Measurements from ENCODE around the gene PRELID2.

The PRELID2 gene

GRCh38 chr5:145787996-145788395, 47.1 kb downstream of the PRELID2 start:
- Histone ChIP-seq H3K4me1 (ENCODE audit: insufficient read depth, low read length) (0 out of 2 replicates have a peak, but pooled peaks cover 3% of the 10 kb centered on the region), H3K36me3 (ENCODE audit: insufficient read depth, low read depth, low read length) (no peaks in the 10 kb centered on the region), H3K27me3 (ENCODE audit: insufficient read depth, low read length) (no peaks in the 10 kb centered on the region), H3K27ac (ENCODE audit: low read length) (no peak overlapping the region), H3K9ac (ENCODE audit: low read depth, low read length) (no peak overlapping the region), H3K9me3 (ENCODE audit: insufficient read depth, low read depth, low read length) (peaks cover 3% of the 10 kb centered on the region; the same call in 1 of the 2 replicates), H3K4me3 (ENCODE audit: low read length) (no peak overlapping the region)

GRCh38 chr5:145787507-145787906, 47.6 kb downstream of the PRELID2 start:
- H3K27ac ChIP-seq (ENCODE audit: low read length): no peak overlapping the region
- H3K9ac ChIP-seq (ENCODE audit: low read depth, low read length): no peak overlapping the region
- H3K4me3 ChIP-seq (ENCODE audit: low read length): no peak overlapping the region
- H3K36me3 ChIP-seq (ENCODE audit: insufficient read depth, low read depth, low read length): no peaks in the 10 kb centered on the region
- 0 out of 2 replicates have a peak, but pooled peaks cover 3% of the 10 kb centered on the region for H3K4me1 ChIP-seq (ENCODE audit: insufficient read depth, low read length)
- no peaks in the 10 kb centered on the region for H3K27me3 ChIP-seq (ENCODE audit: insufficient read depth, low read length)
- H3K9me3 ChIP-seq (ENCODE audit: insufficient read depth, low read depth, low read length): peaks cover 3% of the 10 kb centered on the region; the same call in 1 of the 2 replicates

DNA sequence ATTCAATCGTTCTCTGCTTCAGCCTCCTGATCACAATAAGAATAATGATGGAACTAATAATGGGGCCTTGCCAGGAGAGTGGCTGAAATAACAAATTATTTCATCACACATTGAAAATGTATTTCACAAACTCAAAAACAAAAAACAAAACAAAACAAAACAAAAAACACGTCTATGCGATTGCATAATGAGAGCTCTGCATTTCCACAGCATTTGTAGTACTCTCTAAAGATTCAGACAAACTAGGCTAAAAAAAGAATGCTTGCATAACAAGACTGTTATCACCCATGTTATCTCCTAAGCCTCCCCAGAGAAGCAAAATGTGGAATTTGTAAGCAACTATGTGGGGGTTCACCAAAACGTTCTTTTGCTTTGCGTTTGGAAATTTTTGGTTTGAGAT, 48.1 kb downstream of the PRELID2 start:
- Histone ChIP-seq H3K4me3 (ENCODE audit: low read length) (no peak overlapping the region), H3K27me3 (ENCODE audit: insufficient read depth, low read length) (no peaks in the 10 kb centered on the region), H3K9me3 (ENCODE audit: insufficient read depth, low read depth, low read length) (peaks cover 3% of the 10 kb centered on the region; the same call in 1 of the 2 replicates), H3K4me1 (ENCODE audit: insufficient read depth, low read length) (0 out of 2 replicates have a peak, but pooled peaks cover 3% of the 10 kb centered on the region), H3K9ac (ENCODE audit: low read depth, low read length) (no peak overlapping the region), H3K36me3 (ENCODE audit: insufficient read depth, low read depth, low read length) (no peaks in the 10 kb centered on the region), H3K27ac (ENCODE audit: low read length) (no peak overlapping the region)

GRCh38 chr5:145780982-145781381, 54.2 kb downstream of the PRELID2 start:
- no peaks in the 10 kb centered on the region for H3K4me1 ChIP-seq (ENCODE audit: insufficient read depth, low read length)
- no peak overlapping the region for H3K9ac ChIP-seq (ENCODE audit: low read depth, low read length)
- no peaks in the 10 kb centered on the region for H3K36me3 ChIP-seq (ENCODE audit: insufficient read depth, low read depth, low read length)
- H3K27ac ChIP-seq (ENCODE audit: low read length): no peak overlapping the region
- no peak overlapping the region for H3K4me3 ChIP-seq (ENCODE audit: low read length)
- no peaks in the 10 kb centered on the region for H3K9me3 ChIP-seq (ENCODE audit: insufficient read depth, low read depth, low read length)
- H3K27me3 ChIP-seq (ENCODE audit: insufficient read depth, low read length): no peaks in the 10 kb centered on the region

- Histone ChIP-seq H3K27ac (ENCODE audit: low read length) (no peak overlapping the region), H3K4me1 (ENCODE audit: insufficient read depth, low read length) (no peaks in the 10 kb centered on the region), H3K9ac (ENCODE audit: low read depth, low read length) (no peak overlapping the region), H3K9me3 (ENCODE audit: insufficient read depth, low read depth, low read length) (no peaks in the 10 kb centered on the region), H3K36me3 (ENCODE audit: insufficient read depth, low read depth, low read length) (no peaks in the 10 kb centered on the region), H3K27me3 (ENCODE audit: insufficient read depth, low read length) (no peaks in the 10 kb centered on the region), H3K4me3 (ENCODE audit: low read length) (no peak overlapping the region)
These were observed 56.8 kb downstream of the PRELID2 start for GRCh38 chr5:145778144-145778900.

DNA sequence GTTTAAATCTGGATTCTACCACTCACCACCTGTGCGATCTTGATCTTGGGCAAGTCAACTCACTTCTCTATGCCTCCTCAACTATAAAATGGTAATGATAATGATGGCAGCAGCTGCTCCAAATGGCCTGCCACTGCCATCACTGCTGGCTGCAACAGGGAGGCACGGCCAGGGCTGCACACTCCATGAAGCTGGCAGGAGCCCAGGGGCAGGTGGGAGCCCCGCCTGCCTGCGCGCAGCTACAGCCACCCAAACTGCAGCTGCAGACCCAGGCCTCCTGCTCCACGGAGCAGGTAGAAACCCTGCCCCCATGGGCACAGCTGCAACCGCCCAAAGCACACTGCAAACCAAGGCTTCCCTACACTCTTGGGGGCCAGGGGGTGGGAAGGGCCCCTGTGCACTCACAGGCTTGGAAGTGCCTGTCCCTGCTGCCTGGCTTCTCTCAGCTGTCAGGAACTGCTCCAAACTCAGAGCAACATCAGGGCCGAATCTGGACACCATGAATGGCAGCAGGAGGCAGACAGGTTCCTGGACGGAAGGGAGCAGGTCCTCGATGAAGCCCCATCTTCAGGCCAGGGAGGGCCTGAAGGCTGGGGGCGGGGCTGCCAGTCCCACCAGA, 57.6 kb downstream of the PRELID2 start:
- Histone ChIP-seq H3K4me3 (ENCODE audit: low read length) (no peak overlapping the region), H3K9me3 (ENCODE audit: insufficient read depth, low read depth, low read length) (no peaks in the 10 kb centered on the region), H3K36me3 (ENCODE audit: insufficient read depth, low read depth, low read length) (no peaks in the 10 kb centered on the region), H3K4me1 (ENCODE audit: insufficient read depth, low read length) (no peaks in the 10 kb centered on the region), H3K27me3 (ENCODE audit: insufficient read depth, low read length) (no peaks in the 10 kb centered on the region), H3K27ac (ENCODE audit: low read length) (no peak overlapping the region), H3K9ac (ENCODE audit: low read depth, low read length) (no peak overlapping the region)

DNA sequence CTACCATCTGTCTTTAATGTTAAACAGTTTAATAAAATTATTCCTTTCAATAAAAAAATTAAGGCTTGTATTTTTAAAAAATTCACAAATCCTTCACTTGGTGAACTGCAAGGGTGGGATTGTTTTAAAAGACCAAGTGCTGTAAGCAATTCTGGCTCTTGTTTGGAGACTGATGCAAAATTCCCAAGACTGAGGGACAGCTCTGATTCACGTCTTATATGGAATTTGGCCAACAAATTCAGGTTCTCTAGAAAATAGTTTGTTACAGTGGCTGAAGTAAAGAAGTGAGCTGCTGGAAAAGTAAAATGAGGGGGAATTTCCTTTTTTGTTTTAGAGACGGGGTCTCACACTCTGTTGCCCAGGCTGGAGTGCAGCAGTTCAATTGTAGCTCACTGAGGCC, 58.3 kb downstream of the PRELID2 start:
- H3K4me3 ChIP-seq (ENCODE audit: low read length): no peak overlapping the region
- H3K4me1 ChIP-seq (ENCODE audit: insufficient read depth, low read length): no peaks in the 10 kb centered on the region
- no peak overlapping the region for H3K27ac ChIP-seq (ENCODE audit: low read length)
- H3K9ac ChIP-seq (ENCODE audit: low read depth, low read length): no peak overlapping the region
- no peaks in the 10 kb centered on the region for H3K36me3 ChIP-seq (ENCODE audit: insufficient read depth, low read depth, low read length)
- H3K27me3 ChIP-seq (ENCODE audit: insufficient read depth, low read length): no peaks in the 10 kb centered on the region
- H3K9me3 ChIP-seq (ENCODE audit: insufficient read depth, low read depth, low read length): no peaks in the 10 kb centered on the region

- Histone ChIP-seq H3K36me3 (ENCODE audit: insufficient read depth, low read depth, low read length) (no peaks in the 10 kb centered on the region), H3K27me3 (ENCODE audit: insufficient read depth, low read length) (no peaks in the 10 kb centered on the region), H3K9me3 (ENCODE audit: insufficient read depth, low read depth, low read length) (no peaks in the 10 kb centered on the region), H3K4me3 (ENCODE audit: low read length) (no peak overlapping the region), H3K27ac (ENCODE audit: low read length) (no peak overlapping the region), H3K9ac (ENCODE audit: low read depth, low read length) (no peak overlapping the region), H3K4me1 (ENCODE audit: insufficient read depth, low read length) (no peaks in the 10 kb centered on the region)
These were observed 59.2 kb downstream of the PRELID2 start for GRCh38 chr5:145775893-145776444.

DNA sequence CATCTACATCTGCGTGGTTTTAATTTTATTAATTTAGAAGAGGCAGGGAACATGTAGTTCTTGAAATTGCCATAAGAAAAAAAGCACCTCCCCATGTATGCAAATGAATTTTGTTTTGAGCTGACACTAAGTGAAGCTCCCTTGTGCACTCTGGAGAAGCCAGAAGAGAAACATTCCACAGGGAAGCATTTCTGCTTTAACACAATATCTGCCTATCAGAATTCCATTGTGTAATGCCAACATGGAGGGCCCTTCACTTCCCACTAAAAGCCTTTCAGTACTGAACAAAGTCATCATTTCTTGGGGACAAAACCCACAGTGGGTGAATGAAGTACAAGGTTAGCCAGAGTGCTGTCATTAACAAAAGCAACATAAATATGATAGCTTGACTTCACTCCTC, 59.7 kb downstream of the PRELID2 start:
- no peak overlapping the region for H3K4me3 ChIP-seq (ENCODE audit: low read length)
- H3K27me3 ChIP-seq (ENCODE audit: insufficient read depth, low read length): no peaks in the 10 kb centered on the region
- H3K9me3 ChIP-seq (ENCODE audit: insufficient read depth, low read depth, low read length): no peaks in the 10 kb centered on the region
- H3K36me3 ChIP-seq (ENCODE audit: insufficient read depth, low read depth, low read length): no peaks in the 10 kb centered on the region
- no peak overlapping the region for H3K27ac ChIP-seq (ENCODE audit: low read length)
- no peaks in the 10 kb centered on the region for H3K4me1 ChIP-seq (ENCODE audit: insufficient read depth, low read length)
- no peak overlapping the region for H3K9ac ChIP-seq (ENCODE audit: low read depth, low read length)

DNA sequence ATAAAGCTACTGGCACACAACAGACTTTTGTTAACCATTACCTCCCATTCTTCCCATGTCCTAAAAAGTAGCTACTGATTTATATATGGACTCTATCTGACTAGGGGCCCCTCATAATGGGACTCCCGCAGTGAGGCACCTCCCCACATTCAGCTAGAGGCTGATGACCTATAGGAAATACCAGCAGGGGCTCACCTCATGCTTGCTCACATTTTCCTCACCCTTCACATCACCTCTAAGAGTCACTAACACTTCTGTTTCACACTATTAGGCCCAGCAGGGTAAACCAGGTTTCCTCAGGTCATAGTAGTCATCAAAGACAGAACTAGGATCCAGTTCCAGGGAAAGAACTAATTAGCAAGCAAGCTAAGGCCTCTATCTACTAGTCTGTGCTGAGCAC, 60.7 kb downstream of the PRELID2 start:
- Histone ChIP-seq H3K36me3 (ENCODE audit: insufficient read depth, low read depth, low read length) (no peaks in the 10 kb centered on the region), H3K27me3 (ENCODE audit: insufficient read depth, low read length) (no peaks in the 10 kb centered on the region), H3K4me3 (ENCODE audit: low read length) (no peak overlapping the region), H3K4me1 (ENCODE audit: insufficient read depth, low read length) (no peaks in the 10 kb centered on the region), H3K27ac (ENCODE audit: low read length) (no peak overlapping the region), H3K9me3 (ENCODE audit: insufficient read depth, low read depth, low read length) (no peaks in the 10 kb centered on the region), H3K9ac (ENCODE audit: low read depth, low read length) (no peak overlapping the region)

DNA sequence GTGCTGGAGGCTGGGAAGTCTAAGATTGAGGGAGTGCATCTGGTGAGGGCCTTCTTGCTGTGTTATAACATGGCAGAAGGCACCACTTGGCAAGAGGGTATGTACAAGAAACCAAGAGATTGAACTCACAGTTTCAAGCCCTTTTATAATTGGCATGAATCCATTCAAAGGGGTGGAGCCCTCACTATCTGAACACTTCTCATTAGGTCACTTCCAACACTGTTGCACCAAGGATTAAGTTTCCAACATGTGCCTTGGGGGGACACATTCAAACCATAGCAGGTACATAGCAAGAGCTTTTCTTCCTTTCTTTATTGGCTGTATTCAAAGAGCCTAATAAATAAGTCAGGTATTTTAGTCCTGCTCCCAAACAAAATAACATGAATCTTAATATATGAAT, 62.7 kb downstream of the PRELID2 start:
- Histone ChIP-seq H3K27ac (ENCODE audit: low read length) (no peak overlapping the region), H3K4me3 (ENCODE audit: low read length) (no peak overlapping the region), H3K9me3 (ENCODE audit: insufficient read depth, low read depth, low read length) (no peaks in the 10 kb centered on the region), H3K4me1 (ENCODE audit: insufficient read depth, low read length) (no peaks in the 10 kb centered on the region), H3K27me3 (ENCODE audit: insufficient read depth, low read length) (no peaks in the 10 kb centered on the region), H3K36me3 (ENCODE audit: insufficient read depth, low read depth, low read length) (no peaks in the 10 kb centered on the region), H3K9ac (ENCODE audit: low read depth, low read length) (no peak overlapping the region)

GRCh38 chr5:145768863-145769262, 66.3 kb downstream of the PRELID2 start:
- Histone ChIP-seq H3K27me3 (ENCODE audit: insufficient read depth, low read length) (no peaks in the 10 kb centered on the region), H3K9me3 (ENCODE audit: insufficient read depth, low read depth, low read length) (no peaks in the 10 kb centered on the region), H3K9ac (ENCODE audit: low read depth, low read length) (no peak overlapping the region), H3K27ac (ENCODE audit: low read length) (no peak overlapping the region), H3K4me1 (ENCODE audit: insufficient read depth, low read length) (no peaks in the 10 kb centered on the region), H3K4me3 (ENCODE audit: low read length) (no peak overlapping the region), H3K36me3 (ENCODE audit: insufficient read depth, low read depth, low read length) (no peaks in the 10 kb centered on the region)
